Endothelial cell of hepatic sinusoid (primary cell): Measurements from ENCODE around the gene RXRA.
"Not testable (repeated sequence)": the region's sequence is repeated elsewhere in the genome, so short reads cannot be mapped to it uniquely, and the experiment has no call there.

Source experiments
- in situ Hi-C: cut with HindIII; loops from 2 replicates; pipeline ENCODE4 v1.10.0; 2017; ENCODE audit warnings: low sequenced_read_pairs

The RXRA gene

DNA sequence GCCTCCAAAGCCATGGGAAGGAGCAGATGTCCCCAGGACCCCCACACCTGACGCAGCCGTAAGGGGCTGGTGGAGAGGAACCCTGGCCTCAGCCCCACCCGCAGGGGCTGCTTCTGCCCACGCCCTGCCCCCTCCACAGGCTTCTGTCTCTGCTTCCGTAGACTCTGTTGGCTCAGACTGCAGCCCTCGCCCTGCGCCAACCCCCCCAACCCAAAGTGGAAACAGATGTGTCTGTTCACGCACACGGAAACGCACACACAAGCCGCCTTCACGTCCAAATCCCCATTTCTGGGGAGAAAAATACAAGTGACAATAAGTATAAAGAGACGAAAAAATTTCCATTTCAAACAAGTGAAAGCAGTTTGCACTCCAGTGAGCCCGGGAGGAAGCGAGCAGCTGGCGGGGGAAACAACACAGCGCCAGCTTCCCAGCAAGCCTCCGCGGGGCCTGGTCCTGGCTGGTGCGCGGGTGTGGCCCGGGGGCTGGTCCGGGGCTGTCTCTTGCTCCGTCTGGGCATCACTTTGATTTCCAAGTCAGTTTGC, 32.6 kb upstream of the RXRA start:
- in situ Hi-C loops: no loop called here

GRCh38 chr9:134294153-134295071, 31.8 kb upstream of the RXRA start:
- in situ Hi-C loops: no loop called here

- in situ Hi-C loops: no loop called here
Measured at GRCh38 chr9:134295101-134295745, 31.0 kb upstream of the RXRA start.

DNA sequence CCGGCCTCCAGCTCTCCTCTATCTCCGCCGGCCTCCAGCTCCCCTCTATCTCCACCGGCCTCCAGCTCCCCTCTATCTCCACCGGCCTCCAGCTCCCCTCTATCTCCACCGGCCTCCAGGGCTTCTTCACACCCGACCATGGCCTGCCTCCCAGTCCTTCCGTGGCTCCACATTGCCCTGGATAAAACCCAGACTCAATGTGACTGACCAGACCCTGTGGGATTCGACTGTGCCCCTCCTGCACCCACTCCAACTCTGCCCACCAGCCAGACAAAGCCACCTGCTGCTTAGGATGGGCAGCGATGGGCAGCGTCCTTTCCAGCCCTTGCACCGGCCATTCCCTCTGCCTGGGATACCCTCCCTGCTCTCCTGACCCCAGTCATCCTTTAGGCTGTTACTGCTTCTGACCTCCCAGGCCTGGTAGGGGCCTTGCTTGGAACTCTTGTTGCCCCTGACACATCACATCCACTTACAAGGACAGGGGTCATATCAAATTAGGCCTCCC, 30.5 kb upstream of the RXRA start:
- in situ Hi-C loops: no loop called here

GRCh38 chr9:134296301-134297082, 29.8 kb upstream of the RXRA start:
- in situ Hi-C loops: no loop called here

DNA sequence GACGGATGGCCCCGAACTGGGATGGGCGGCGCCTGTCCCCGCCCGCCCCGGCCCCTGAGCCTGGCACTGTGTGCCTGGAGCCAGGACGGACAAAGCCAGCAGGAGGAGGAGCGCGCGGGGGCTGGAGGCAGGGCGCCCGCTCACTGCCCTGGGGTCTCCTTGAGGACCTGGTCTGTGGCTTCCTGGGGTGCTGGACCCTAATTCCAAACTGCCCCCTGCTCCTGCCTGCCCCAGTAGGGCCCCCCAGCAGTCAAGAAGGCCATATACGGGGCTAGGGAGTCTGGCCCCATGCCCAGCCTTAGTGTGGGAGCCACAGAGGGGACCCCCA, 29.2 kb upstream of the RXRA start:
- in situ Hi-C loops: no loop called here

DNA sequence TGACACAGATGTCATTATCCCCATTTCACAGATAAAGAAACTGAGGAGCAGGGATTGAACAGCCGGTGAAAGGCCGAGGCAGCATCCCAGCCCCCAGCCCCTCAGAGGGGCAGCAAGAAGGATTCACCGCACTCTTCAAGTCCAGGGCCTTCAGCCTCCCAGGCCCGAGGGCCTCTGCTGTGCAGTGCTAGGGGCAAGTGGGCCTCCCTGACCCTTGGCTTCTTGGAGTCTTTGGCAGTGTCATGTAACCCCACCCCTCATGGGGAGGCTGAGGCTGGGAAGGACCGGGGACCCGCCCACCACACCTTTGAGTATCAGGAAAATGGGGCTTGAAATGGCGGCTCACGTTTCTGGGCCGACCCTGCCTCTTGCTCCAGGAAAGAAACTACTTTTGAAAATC, 28.7 kb upstream of the RXRA start:
- in situ Hi-C loops: no loop called here

- in situ Hi-C loops: no loop called here
Measured at GRCh38 chr9:134298000-134298399, 28.3 kb upstream of the RXRA start.

GRCh38 chr9:134299068-134299467, 27.2 kb upstream of the RXRA start:
- in situ Hi-C loops: no loop called here

DNA sequence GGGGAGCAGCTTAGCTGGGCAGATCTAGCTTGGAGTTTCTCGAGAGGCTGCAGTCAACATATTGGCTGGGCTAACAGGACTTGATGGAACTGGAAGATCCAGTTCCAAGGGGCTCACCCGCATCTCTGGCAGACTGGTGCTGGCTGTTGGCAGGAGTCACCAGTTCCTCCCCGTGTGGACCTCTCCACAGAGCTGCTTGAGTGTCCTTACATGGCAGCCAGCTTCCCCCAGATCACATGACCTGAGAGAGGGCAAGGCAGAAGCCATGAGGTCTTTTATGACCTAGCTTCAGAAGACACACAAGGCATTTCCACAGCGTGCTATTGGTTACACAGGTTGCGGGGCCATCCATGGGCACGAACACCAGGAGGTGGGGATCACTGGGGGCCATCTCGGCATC, 26.4 kb upstream of the RXRA start:
- in situ Hi-C loops: no loop called here

- in situ Hi-C loops: no loop called here
Measured at GRCh38 chr9:134301387-134302129, 24.7 kb upstream of the RXRA start.

GRCh38 chr9:134302130-134302817, 24.0 kb upstream of the RXRA start:
- in situ Hi-C loops: no loop called here

DNA sequence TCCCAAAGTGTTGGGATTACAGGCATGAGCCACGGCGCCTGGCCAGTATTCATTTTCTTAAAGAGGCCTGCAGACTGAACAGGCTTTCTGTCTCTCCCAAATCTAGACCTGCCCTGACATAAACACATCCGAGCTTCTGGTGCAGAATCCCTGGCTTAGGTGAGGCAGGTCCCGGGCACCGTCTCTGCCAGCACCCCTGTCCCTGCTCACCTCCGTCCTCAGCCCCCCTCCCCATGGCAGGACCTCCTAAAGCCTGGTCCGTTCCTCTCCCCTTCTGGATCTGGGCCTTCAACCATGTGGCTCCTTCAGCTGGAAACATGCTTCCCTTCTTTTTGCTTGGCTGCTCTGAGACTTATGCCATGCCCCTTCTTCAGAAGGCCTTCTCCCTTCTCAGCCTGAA, 22.7 kb upstream of the RXRA start:
- in situ Hi-C loops: no loop called here

GRCh38 chr9:134304261-134304660, 22.0 kb upstream of the RXRA start:
- in situ Hi-C loops: no loop called here

DNA sequence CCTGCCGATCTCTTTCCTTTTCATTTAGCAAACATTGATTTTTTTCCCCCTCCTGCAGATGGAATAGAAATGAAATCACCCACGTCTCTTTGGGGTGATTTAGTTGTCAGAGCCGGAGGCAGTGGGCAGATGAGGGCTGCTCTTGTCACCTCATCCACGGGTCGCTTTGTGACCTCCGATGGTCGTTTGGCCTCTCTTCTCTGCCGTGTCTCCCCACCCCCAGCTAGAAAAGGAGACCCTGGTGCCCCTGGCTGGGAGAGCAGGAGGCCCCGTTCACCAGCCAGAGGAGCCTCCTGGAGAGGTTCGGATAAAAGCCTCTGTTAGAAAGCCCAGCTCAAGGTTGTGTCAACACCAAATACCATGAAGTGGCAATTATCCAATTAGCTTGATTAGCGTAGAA, 21.6 kb upstream of the RXRA start:
- in situ Hi-C loops: no loop called here

DNA sequence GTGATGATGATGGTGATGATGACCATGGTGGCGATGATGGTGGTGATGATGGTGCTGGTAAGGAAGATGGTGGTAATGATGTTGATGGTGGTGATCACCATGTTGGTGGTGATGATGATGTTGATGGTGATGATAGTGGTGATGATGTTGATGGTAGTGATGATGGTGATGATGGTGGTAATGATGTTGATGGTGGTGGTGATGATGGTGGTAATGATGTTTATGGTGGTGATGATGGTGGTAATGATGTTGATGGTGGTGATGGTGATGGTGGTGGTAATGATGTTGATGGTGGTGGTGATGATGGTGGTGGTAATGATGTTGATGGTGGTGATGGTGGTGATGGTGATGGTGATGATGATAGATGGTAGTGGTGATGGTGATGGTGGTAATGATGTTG, 20.7 kb upstream of the RXRA start:
- in situ Hi-C loops: no loop called here

- in situ Hi-C loops: not testable (repeated sequence)
Measured at GRCh38 chr9:134306042-134306441, 20.2 kb upstream of the RXRA start.

GRCh38 chr9:134306636-134307600, 19.3 kb upstream of the RXRA start:
- in situ Hi-C loops: no loop called here
